Glutamatergic neuron (in vitro differentiated cells): ENCODE data around the gene LCP2. TPM values are rescaled to one million over a fixed set of nuclear protein-coding genes. Genes with fewer than 3 reads are reported as not detected.

Experiments
- DNase-seq: peaks from one replicate; pipeline ENCODE4 v3.0.0; 2022
- H3K27ac Mint-ChIP-seq: one replicate; pipeline ENCODE4 v1.8.0; 2020; ENCODE audit warnings: mild to moderate bottlenecking, mixed read lengths, inconsistent platforms; ENCODE audit not compliant: unreplicated experiment
- H3K27me3 Mint-ChIP-seq: one replicate; pipeline ENCODE4 v1.8.0; 2020; ENCODE audit warnings: mild to moderate bottlenecking, moderate library complexity, mixed read lengths, inconsistent platforms; ENCODE audit not compliant: unreplicated experiment
- H3K36me3 Mint-ChIP-seq: one replicate; pipeline ENCODE4 v1.8.0; 2020; ENCODE audit warnings: mild to moderate bottlenecking, mixed read lengths, inconsistent platforms; ENCODE audit not compliant: unreplicated experiment
- H3K4me1 Mint-ChIP-seq: one replicate; pipeline ENCODE4 v1.8.0; 2020; ENCODE audit warnings: mild to moderate bottlenecking, low read depth, mixed read lengths, inconsistent platforms; ENCODE audit not compliant: unreplicated experiment
- H3K4me3 Mint-ChIP-seq: one replicate; pipeline ENCODE4 v1.8.0; 2020; ENCODE audit warnings: mild to moderate bottlenecking, mixed read lengths, inconsistent platforms; ENCODE audit not compliant: unreplicated experiment
- H3K9me3 Mint-ChIP-seq: one replicate; pipeline ENCODE4 v1.8.0; 2020; ENCODE audit warnings: mild to moderate bottlenecking, moderate library complexity, mixed read lengths, inconsistent platforms; ENCODE audit not compliant: unreplicated experiment
- CTCF ChIP-seq: fragments of 200-600 bp; sonication (generic); IDR thresholded peaks from one replicate; pipeline ENCODE4 v1.5.0; 2021; ENCODE audit not compliant: partially characterized antibody, unreplicated experiment
- total RNA-seq: library from RNA; stranded (reverse); fragmentation: NEBNext Ultra II Directional; extraction: Animal tissue kit (Norgen Biotek cat#: 25700); gene quantifications from one replicate; pipeline ENCODE4 v1.2.1, GENCODE V29; 2021; ENCODE audit not compliant: unreplicated experiment

The LCP2 gene
- total RNA-seq, 1 donor from 2014 or later: not detected

- peaks cover 11% of the 10 kb centered on the region for H3K27me3 Mint-ChIP-seq
- H3K27ac Mint-ChIP-seq: no peak overlapping the region
- peaks cover 2% of the 10 kb centered on the region for H3K9me3 Mint-ChIP-seq
- no peak overlapping the region for H3K4me3 Mint-ChIP-seq
- no peak for TF ChIP-seq CTCF
- H3K4me1 Mint-ChIP-seq: peaks cover 4% of the 10 kb centered on the region
- H3K36me3 Mint-ChIP-seq: no peaks in the 10 kb centered on the region
- DNase-seq: no peak
Observed at GRCh38 chr5:170305016-170305645, 7.6 kb upstream of the LCP2 start.

- TF ChIP-seq CTCF: no peak
- H3K27ac Mint-ChIP-seq: no peak overlapping the region
- peaks cover 4% of the 10 kb centered on the region for H3K4me1 Mint-ChIP-seq
- peaks cover 9% of the 10 kb centered on the region for H3K27me3 Mint-ChIP-seq
- H3K4me3 Mint-ChIP-seq: no peak overlapping the region
- H3K9me3 Mint-ChIP-seq: no peaks in the 10 kb centered on the region
- DNase-seq: no peak
- H3K36me3 Mint-ChIP-seq: no peaks in the 10 kb centered on the region
Observed at GRCh38 chr5:170303549-170303948, 6.0 kb upstream of the LCP2 start.

- Mint-ChIP-seq H3K27me3 (peaks cover 7% of the 10 kb centered on the region), H3K9me3 (no peaks in the 10 kb centered on the region), H3K36me3 (no peaks in the 10 kb centered on the region), H3K4me3 (no peak overlapping the region), H3K4me1 (peaks cover 4% of the 10 kb centered on the region), H3K27ac (no peak overlapping the region)
- TF ChIP-seq CTCF: no peak
- no peak for DNase-seq
Observed at GRCh38 chr5:170302653-170303501, 5.3 kb upstream of the LCP2 start.

- H3K4me1 Mint-ChIP-seq: peaks cover 2% of the 10 kb centered on the region
- DNase-seq: no peak
- peaks cover 7% of the 10 kb centered on the region for H3K27me3 Mint-ChIP-seq
- no peak overlapping the region for H3K27ac Mint-ChIP-seq
- TF ChIP-seq CTCF: no peak
- H3K9me3 Mint-ChIP-seq: no peaks in the 10 kb centered on the region
- no peak overlapping the region for H3K4me3 Mint-ChIP-seq
- H3K36me3 Mint-ChIP-seq: no peaks in the 10 kb centered on the region
Observed at GRCh38 chr5:170301981-170302652, 4.5 kb upstream of the LCP2 start.
